ENCODE data around the gene OPN3.

OPN3 gene

DNA sequence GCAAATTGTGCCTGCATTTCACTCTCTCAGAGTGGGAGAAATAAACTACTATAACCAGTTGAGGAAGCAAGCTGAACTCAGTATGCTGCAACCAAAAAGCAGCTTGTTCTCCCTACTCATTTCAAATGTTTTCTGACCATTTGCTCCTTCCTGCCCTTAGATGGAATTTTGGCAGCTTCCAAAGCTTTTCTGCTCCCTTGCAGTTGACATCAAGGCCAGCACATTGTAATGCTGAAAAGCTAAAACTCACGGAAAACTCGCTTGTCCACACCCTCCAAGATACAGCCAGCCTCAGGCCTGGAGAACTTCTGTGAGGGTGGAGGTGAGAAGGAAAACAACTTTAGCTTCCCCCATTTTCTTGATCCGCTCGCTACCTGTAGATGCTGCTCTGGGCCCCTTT is 5.0 kb upstream of the OPN3 start:
- no peak for DNase-seq (ENCODE audit: extremely low read depth, low read depth)
- TF ChIP-seq, protein P1, sequence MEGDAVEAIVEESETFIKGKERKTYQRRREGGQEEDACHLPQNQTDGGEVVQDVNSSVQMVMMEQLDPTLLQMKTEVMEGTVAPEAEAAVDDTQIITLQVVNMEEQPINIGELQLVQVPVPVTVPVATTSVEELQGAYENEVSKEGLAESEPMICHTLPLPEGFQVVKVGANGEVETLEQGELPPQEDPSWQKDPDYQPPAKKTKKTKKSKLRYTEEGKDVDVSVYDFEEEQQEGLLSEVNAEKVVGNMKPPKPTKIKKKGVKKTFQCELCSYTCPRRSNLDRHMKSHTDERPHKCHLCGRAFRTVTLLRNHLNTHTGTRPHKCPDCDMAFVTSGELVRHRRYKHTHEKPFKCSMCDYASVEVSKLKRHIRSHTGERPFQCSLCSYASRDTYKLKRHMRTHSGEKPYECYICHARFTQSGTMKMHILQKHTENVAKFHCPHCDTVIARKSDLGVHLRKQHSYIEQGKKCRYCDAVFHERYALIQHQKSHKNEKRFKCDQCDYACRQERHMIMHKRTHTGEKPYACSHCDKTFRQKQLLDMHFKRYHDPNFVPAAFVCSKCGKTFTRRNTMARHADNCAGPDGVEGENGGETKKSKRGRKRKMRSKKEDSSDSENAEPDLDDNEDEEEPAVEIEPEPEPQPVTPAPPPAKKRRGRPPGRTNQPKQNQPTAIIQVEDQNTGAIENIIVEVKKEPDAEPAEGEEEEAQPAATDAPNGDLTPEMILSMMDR (IDR thresholded peaks at IDR 0.05; ENCODE audit: low read depth, low read length, missing control alignments) = no peak
- H3K4me3 ChIP-seq (replicated peaks; ENCODE audit: low read depth, low read length) = no peak overlapping the region

DNA sequence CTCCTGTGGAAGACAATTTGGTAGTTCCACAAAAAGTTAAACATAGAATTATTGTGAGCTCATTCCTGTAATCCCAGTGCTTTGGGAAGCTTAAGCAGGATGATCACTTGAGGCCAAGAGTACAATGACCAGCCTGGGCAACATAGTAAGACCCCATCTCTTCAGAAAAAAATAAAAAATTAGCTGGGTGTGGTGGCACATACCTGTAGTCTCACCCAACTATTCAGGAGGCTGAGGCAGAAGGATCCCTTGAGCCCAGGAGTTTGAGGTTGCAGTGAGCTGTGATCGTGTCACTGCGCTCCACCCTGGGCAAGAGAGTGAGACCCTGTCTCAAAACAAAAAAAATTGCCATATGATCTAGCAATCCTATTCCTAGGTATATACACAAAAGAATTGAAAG is 4.1 kb upstream of the OPN3 start:
- DNase-seq (ENCODE audit: extremely low read depth, low read depth) = no peak
- H3K4me3 ChIP-seq (replicated peaks; ENCODE audit: low read depth, low read length) = no peak overlapping the region
- TF ChIP-seq, protein P1 (IDR thresholded peaks at IDR 0.05; ENCODE audit: low read depth, low read length, missing control alignments) = no peak

DNA sequence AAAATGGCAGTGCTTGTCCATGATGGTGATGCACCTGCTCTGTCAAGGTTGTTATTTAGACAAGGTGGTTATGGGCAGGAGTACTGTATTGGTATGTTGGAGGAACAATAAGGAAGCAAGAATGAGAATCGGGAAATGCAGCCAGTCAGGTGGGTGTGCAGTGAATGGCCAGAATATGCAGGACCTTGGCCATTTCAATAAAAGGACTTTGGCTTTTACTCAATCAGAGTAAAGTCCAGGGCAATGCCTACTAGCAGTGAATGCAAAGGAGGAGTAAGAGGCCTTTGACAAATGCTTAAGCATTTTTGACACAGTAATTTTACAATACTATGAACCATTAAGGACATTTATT is 2.4 kb upstream of the OPN3 start:
- no peak overlapping the region for H3K4me3 ChIP-seq (replicated peaks; ENCODE audit: low read depth, low read length)
- no peak for DNase-seq (ENCODE audit: extremely low read depth, low read depth)
- TF ChIP-seq, protein P1 (IDR thresholded peaks at IDR 0.05; ENCODE audit: low read depth, low read length, missing control alignments) = no peak

- TF ChIP-seq, protein P1 (IDR thresholded peaks at IDR 0.05; ENCODE audit: low read depth, low read length, missing control alignments) = no peak
- H3K4me3 ChIP-seq (replicated peaks; ENCODE audit: low read depth, low read length) = no peak overlapping the region
- DNase-seq (ENCODE audit: extremely low read depth, low read depth) = no peak
These were observed 1.8 kb upstream of the OPN3 start for GRCh38 chr1:241641773-241642592.

- no peak for DNase-seq (ENCODE audit: extremely low read depth, low read depth)
- H3K4me3 ChIP-seq (replicated peaks; ENCODE audit: low read depth, low read length) = peak overlapping the region; percentile 34; the same call in 1 of the 2 replicates
- TF ChIP-seq, protein P1 (IDR thresholded peaks at IDR 0.05; ENCODE audit: low read depth, low read length, missing control alignments) = no peak
These were observed 876 bp upstream of the OPN3 start for GRCh38 chr1:241640867-241641622.

- TF ChIP-seq, protein P1 (IDR thresholded peaks at IDR 0.05; ENCODE audit: low read depth, low read length, missing control alignments) = no peak
- peak overlapping the region; percentile 83 for H3K4me3 ChIP-seq (replicated peaks; ENCODE audit: low read depth, low read length)
- no peak for DNase-seq (ENCODE audit: extremely low read depth, low read depth)
These were observed 483 bp downstream of the OPN3 start for GRCh38 chr1:241639623-241640148.
